GM23338 (cell line): ENCODE results near the gene NEU4. TPM values are rescaled to one million over a fixed set of nuclear protein-coding genes. Genes with fewer than 3 reads are reported as not detected.

Source experiments
- ATAC-seq: fragments of 200-7000 bp; cut with Tn5 transposase; 3 replicates; pipeline ENCODE4 v1.9.1; 2020
- DNase-seq: peaks from one replicate; pipeline ENCODE4 v3.0.0-alpha.2; 2015; ENCODE audit warnings: low spot score
- H2AFZ ChIP-seq: fragments of 200-600 bp; sonication (generic); 2 replicates; pipeline ENCODE4 v1.8.0; 2016; ENCODE audit warnings: antibody characterized with exemption, mild to moderate bottlenecking, moderate library complexity
- H3F3A ChIP-seq: fragments of 200-600 bp; sonication (generic); replicated peaks from 2 replicates; pipeline ENCODE4 v1.8.0; 2017; ENCODE audit warnings: antibody characterized with exemption, mixed run types, low read depth
- H3K27ac ChIP-seq: fragments of 200-600 bp; sonication (generic); 2 replicates; pipeline ENCODE4 v1.6.1; 2016; ENCODE audit warnings: low read depth
- H3K27me3 ChIP-seq: fragments of 200-600 bp; sonication (generic); 2 replicates; pipeline ENCODE4 v1.8.0; 2016; ENCODE audit warnings: mild to moderate bottlenecking, mixed run types, moderate library complexity; ENCODE audit not compliant: insufficient read depth
- H3K36me3 ChIP-seq: fragments of 200-600 bp; sonication (generic); 2 replicates; pipeline ENCODE4 v1.8.0; 2016; ENCODE audit warnings: mild to moderate bottlenecking; ENCODE audit not compliant: insufficient read depth
- H3K4me1 ChIP-seq: fragments of 200-600 bp; sonication (generic); 2 replicates; pipeline ENCODE4 v1.8.0; 2016; ENCODE audit warnings: mild to moderate bottlenecking, moderate library complexity; ENCODE audit not compliant: insufficient read depth
- H3K4me2 ChIP-seq: fragments of 200-600 bp; sonication (generic); 2 replicates; pipeline ENCODE4 v1.7.1; 2017; ENCODE audit warnings: mixed run types
- H3K4me3 ChIP-seq: fragments of 200-600 bp; sonication (generic); 2 replicates; pipeline ENCODE4 v1.6.1; 2016; ENCODE audit warnings: mixed run types
- H3K79me2 ChIP-seq: fragments of 200-600 bp; sonication (generic); replicated peaks from 2 replicates; pipeline ENCODE4 v1.8.0; 2017; ENCODE audit warnings: mild to moderate bottlenecking; ENCODE audit not compliant: insufficient read depth
- H3K9me2 ChIP-seq: fragments of 200-600 bp; sonication (generic); 2 replicates; pipeline ENCODE4 v1.8.0; 2017; ENCODE audit not compliant: insufficient read depth
- H4K20me1 ChIP-seq: fragments of 200-600 bp; sonication (generic); replicated peaks from 2 replicates; pipeline ENCODE4 v1.8.0; 2017; ENCODE audit warnings: mild to moderate bottlenecking; ENCODE audit not compliant: insufficient read depth
- H3K27ac Mint-ChIP-seq: 2 replicates; pipeline ENCODE4 v1.8.0; 2020; ENCODE audit warnings: inconsistent platforms, mild to moderate bottlenecking, moderate library complexity, mixed read lengths
- H3K27me3 Mint-ChIP-seq: 3 replicates; pipeline ENCODE4 v1.8.0; 2022; ENCODE audit warnings: low read depth, mild to moderate bottlenecking, moderate library complexity, mixed read lengths, inconsistent platforms; ENCODE audit not compliant: insufficient read depth, poor library complexity
- H3K36me3 Mint-ChIP-seq: 3 replicates; pipeline ENCODE4 v1.8.0; 2021; ENCODE audit warnings: low read depth, mild to moderate bottlenecking, inconsistent platforms, moderate library complexity, mixed read lengths
- H3K4me1 Mint-ChIP-seq: 3 replicates; pipeline ENCODE4 v1.8.0; 2020; ENCODE audit warnings: mild to moderate bottlenecking, inconsistent platforms, mixed read lengths
- H3K4me3 Mint-ChIP-seq: 3 replicates; pipeline ENCODE4 v1.8.0; 2021; ENCODE audit warnings: moderate library complexity, mild to moderate bottlenecking, inconsistent platforms, mixed read lengths
- H3K9me3 Mint-ChIP-seq: 3 replicates; pipeline ENCODE4 v1.8.0; 2020; ENCODE audit warnings: moderate library complexity, mild to moderate bottlenecking, inconsistent platforms, mixed read lengths
- CREB1 ChIP-seq: fragments of 250-450 bp; sonication (Bioruptor Pico); IDR thresholded peaks from 2 replicates; pipeline ENCODE4 v1.5.0; 2020; ENCODE audit warnings: low read depth, mild to moderate bottlenecking, moderate library complexity
- EZH2phosphoT487 ChIP-seq: fragments of 200-600 bp; sonication (generic); IDR thresholded peaks from one replicate; pipeline ENCODE4 v1.8.1; 2018; ENCODE audit warnings: antibody characterized with exemption; ENCODE audit not compliant: unreplicated experiment
- NANOG ChIP-seq: IDR thresholded peaks from 2 replicates; pipeline ENCODE4 v1.6.1; 2016; ENCODE audit warnings: antibody characterized with exemption, borderline replicate concordance
- STAT1 ChIP-seq: IDR thresholded peaks from one replicate; pipeline ENCODE4 v1.6.1; 2016; ENCODE audit warnings: antibody characterized with exemption; ENCODE audit not compliant: unreplicated experiment
- ZNF114 ChIP-seq: fragments of 250-450 bp; sonication (Bioruptor Pico); IDR thresholded peaks from 2 replicates; pipeline ENCODE4 v1.5.0; 2020; ENCODE audit warnings: mild to moderate bottlenecking, moderate library complexity
- polyA plus RNA-seq: library from polyadenylated mRNA; unstranded; fragments of >200 nt; fragmentation: Nextera tagmentation; extraction: Ambion mirVana; gene quantifications from 2 replicates; pipeline ENCODE4 v1.2.1, GENCODE V29; 2016
- total RNA-seq: library from RNA; depleted of rRNA; stranded (reverse); fragments of >200 nt; shearing (Covaris generic); gene quantifications from 2 replicates; pipeline ENCODE4 v1.2.3, GENCODE V29; 2014
- TF ChIP-seq, protein P1 (sequence below): IDR thresholded peaks from 2 replicates; pipeline ENCODE4 v1.6.1; 2016; ENCODE audit warnings: antibody characterized with exemption
- TF ChIP-seq, protein P2 (sequence below): fragments of 250-450 bp; sonication (Bioruptor Pico); IDR thresholded peaks from 2 replicates; pipeline ENCODE4 v1.5.0; 2020; ENCODE audit warnings: mild to moderate bottlenecking, moderate library complexity
- TF ChIP-seq, protein P3 (sequence below), 2 experiments: fragments of 200-600 bp in 1 of 2; sonication (generic) in 1 of 2; conservative IDR thresholded peaks; 2 replicates each; pipeline versions ENCODE4 v1.5.1 to v1.6.1; 2016 to 2017; ENCODE audit warnings: antibody characterized with exemption in 2 of 2, low read depth in 2 of 2, mild to moderate bottlenecking in 2 of 2, moderate library complexity in 1 of 2

NEU4 gene
- total and polyA plus RNA-seq, 2 experiments from 2014 or later: 0.29 to 1.2 TPM

DNA sequence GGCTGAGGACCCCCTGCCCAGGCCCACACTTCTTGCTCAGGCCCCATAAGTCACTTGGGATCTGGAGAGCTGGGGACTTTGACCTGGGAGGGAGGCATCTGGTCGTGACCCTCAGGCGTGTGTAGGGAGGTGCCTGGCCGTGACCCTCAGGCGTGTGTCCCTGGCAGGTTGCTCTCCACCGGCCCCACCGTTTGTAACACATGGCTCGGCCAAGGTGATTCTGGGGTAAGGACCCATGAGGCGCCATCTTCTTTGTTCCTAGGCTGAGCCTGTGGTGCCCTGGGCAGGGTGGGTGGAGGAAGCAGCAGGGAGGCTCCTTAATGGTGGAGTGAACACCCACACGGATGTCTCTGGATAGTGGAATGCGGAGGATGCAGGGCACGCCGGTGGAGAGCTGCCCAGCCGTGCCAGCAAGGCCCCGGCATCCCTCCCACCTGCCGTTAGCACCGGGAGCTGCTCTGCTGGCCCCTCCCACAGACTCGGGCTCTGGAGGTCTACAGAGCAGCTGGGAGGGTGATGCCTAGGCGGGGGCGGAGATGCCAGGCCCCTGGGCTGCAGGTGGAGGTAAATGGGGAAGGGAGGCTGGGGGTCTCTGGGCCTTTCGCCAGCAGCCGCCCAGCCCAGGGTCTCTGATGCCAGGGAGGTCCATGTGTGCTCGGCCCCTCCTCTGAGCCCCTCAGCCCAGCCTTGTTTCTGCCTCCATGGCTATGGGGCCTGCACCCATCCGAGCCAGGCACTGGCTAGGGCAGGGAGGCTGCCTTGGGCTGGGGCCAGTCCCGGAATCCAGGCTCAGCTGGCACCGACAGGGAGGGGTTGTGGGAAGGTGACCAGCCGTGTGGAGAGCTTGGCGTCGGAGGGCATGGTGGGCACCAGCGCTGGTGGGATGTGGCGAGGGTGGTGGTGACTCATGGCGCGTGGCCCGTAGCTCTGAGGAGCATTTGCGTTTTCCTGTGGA is 33.5 kb upstream of the NEU4 start:
- ATAC-seq (no peak), DNase-seq (no peak)
- TF ChIP-seq, protein P1, sequence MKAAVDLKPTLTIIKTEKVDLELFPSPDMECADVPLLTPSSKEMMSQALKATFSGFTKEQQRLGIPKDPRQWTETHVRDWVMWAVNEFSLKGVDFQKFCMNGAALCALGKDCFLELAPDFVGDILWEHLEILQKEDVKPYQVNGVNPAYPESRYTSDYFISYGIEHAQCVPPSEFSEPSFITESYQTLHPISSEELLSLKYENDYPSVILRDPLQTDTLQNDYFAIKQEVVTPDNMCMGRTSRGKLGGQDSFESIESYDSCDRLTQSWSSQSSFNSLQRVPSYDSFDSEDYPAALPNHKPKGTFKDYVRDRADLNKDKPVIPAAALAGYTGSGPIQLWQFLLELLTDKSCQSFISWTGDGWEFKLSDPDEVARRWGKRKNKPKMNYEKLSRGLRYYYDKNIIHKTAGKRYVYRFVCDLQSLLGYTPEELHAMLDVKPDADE: no peak
- no peaks in the 10 kb centered on the region for H3K79me2 ChIP-seq
- H3K4me3 ChIP-seq: no peak overlapping the region
- no peak overlapping the region for H2AFZ ChIP-seq
- peaks cover 6% of the 10 kb centered on the region for H3K36me3 Mint-ChIP-seq
- peaks cover 12% of the 10 kb centered on the region for H3K27me3 Mint-ChIP-seq
- H3K36me3 ChIP-seq: no peaks in the 10 kb centered on the region
- no peaks in the 10 kb centered on the region for H3K27me3 ChIP-seq
- H3K9me3 Mint-ChIP-seq: peaks cover 20% of the 10 kb centered on the region; the same call in 2 of the 3 replicates
- no peaks in the 10 kb centered on the region for H4K20me1 ChIP-seq
- H3K4me1 Mint-ChIP-seq: peaks cover 28% of the 10 kb centered on the region
- no peaks in the 10 kb centered on the region for H3F3A ChIP-seq
- H3K4me2 ChIP-seq: no peak overlapping the region
- no peak overlapping the region for H3K4me3 Mint-ChIP-seq
- peaks cover 6% of the 10 kb centered on the region; the same call in 1 of the 2 replicates for H3K4me1 ChIP-seq
- no peaks in the 10 kb centered on the region for H3K9me2 ChIP-seq
- H3K27ac Mint-ChIP-seq: no peak overlapping the region
- no peak overlapping the region for H3K27ac ChIP-seq

DNA sequence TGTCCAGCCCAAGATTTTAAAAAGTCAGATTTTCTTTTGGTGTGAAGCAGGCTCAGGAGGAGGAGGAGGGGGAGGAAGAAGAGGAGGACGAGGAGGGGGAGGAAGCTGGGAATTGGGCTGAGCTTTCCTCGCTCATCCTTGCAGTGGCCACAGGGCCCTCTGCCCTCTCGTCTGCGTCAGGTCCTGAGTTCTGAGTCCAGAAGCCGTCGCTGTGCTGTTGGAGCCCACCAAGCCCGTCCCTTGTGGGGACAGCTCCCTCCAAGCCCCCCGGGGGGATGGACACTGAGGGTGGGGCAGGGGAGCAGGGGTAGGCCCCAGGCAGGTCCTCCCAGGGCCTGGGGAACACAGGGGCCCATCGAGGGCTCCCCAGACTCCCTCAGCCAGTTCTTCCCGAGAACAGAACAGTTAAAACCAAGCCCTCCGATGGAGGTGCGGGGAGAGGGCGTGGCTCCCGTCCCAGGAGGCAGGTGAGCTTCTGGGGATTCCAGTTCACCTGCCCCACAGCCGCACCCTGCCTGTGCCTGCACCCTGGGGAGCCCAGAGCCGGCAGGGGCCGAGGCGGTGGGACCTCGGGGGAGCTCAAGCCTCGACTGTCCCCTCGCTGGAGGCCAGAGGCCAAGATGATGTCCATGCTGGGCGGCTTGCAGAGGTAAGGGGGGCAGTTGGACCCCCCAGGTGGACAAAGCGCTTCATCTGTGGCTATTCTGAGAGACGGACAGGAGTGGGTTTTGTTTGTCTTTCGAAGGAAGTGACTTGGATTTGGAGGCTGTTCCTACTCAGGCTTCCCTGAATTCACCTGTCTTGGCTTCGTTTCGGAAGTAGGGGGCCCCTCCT is 32.4 kb upstream of the NEU4 start, which contains the start of gene GAL3ST2:
Gene GAL3ST2 (plus strand): TSS at position 487 of the 834 bp plus-strand sequence. CDS start 134 bp downstream, at position 621.
- Mint-ChIP-seq H3K9me3 (peaks cover 29% of the 10 kb centered on the region), H3K36me3 (peaks cover 12% of the 10 kb centered on the region), H3K27me3 (peaks cover 12% of the 10 kb centered on the region), H3K4me3 (no peak within 1 kb of the TSS), H3K27ac (no peak within 1 kb of the TSS), H3K4me1 (peaks cover 24% of the 10 kb centered on the region)
- H3K4me3 ChIP-seq: no peak within 1 kb of the TSS
- no peaks in the 10 kb centered on the region for H4K20me1 ChIP-seq
- no peak within 1 kb of the TSS for H3K4me2 ChIP-seq
- no peak within 1 kb of the TSS for H2AFZ ChIP-seq
- H3K79me2 ChIP-seq: no peaks in the 10 kb centered on the region
- H3K36me3 ChIP-seq: peaks cover 7% of the 10 kb centered on the region; the same call in 1 of the 2 replicates
- no peaks in the 10 kb centered on the region for H3K27me3 ChIP-seq
- no peaks in the 10 kb centered on the region for H3F3A ChIP-seq
- ATAC-seq: no peak
- H3K27ac ChIP-seq: no peak within 1 kb of the TSS
- H3K9me2 ChIP-seq: no peaks in the 10 kb centered on the region
- peaks cover 6% of the 10 kb centered on the region; the same call in 1 of the 2 replicates for H3K4me1 ChIP-seq
- no peak for DNase-seq
- TF ChIP-seq, protein P2, sequence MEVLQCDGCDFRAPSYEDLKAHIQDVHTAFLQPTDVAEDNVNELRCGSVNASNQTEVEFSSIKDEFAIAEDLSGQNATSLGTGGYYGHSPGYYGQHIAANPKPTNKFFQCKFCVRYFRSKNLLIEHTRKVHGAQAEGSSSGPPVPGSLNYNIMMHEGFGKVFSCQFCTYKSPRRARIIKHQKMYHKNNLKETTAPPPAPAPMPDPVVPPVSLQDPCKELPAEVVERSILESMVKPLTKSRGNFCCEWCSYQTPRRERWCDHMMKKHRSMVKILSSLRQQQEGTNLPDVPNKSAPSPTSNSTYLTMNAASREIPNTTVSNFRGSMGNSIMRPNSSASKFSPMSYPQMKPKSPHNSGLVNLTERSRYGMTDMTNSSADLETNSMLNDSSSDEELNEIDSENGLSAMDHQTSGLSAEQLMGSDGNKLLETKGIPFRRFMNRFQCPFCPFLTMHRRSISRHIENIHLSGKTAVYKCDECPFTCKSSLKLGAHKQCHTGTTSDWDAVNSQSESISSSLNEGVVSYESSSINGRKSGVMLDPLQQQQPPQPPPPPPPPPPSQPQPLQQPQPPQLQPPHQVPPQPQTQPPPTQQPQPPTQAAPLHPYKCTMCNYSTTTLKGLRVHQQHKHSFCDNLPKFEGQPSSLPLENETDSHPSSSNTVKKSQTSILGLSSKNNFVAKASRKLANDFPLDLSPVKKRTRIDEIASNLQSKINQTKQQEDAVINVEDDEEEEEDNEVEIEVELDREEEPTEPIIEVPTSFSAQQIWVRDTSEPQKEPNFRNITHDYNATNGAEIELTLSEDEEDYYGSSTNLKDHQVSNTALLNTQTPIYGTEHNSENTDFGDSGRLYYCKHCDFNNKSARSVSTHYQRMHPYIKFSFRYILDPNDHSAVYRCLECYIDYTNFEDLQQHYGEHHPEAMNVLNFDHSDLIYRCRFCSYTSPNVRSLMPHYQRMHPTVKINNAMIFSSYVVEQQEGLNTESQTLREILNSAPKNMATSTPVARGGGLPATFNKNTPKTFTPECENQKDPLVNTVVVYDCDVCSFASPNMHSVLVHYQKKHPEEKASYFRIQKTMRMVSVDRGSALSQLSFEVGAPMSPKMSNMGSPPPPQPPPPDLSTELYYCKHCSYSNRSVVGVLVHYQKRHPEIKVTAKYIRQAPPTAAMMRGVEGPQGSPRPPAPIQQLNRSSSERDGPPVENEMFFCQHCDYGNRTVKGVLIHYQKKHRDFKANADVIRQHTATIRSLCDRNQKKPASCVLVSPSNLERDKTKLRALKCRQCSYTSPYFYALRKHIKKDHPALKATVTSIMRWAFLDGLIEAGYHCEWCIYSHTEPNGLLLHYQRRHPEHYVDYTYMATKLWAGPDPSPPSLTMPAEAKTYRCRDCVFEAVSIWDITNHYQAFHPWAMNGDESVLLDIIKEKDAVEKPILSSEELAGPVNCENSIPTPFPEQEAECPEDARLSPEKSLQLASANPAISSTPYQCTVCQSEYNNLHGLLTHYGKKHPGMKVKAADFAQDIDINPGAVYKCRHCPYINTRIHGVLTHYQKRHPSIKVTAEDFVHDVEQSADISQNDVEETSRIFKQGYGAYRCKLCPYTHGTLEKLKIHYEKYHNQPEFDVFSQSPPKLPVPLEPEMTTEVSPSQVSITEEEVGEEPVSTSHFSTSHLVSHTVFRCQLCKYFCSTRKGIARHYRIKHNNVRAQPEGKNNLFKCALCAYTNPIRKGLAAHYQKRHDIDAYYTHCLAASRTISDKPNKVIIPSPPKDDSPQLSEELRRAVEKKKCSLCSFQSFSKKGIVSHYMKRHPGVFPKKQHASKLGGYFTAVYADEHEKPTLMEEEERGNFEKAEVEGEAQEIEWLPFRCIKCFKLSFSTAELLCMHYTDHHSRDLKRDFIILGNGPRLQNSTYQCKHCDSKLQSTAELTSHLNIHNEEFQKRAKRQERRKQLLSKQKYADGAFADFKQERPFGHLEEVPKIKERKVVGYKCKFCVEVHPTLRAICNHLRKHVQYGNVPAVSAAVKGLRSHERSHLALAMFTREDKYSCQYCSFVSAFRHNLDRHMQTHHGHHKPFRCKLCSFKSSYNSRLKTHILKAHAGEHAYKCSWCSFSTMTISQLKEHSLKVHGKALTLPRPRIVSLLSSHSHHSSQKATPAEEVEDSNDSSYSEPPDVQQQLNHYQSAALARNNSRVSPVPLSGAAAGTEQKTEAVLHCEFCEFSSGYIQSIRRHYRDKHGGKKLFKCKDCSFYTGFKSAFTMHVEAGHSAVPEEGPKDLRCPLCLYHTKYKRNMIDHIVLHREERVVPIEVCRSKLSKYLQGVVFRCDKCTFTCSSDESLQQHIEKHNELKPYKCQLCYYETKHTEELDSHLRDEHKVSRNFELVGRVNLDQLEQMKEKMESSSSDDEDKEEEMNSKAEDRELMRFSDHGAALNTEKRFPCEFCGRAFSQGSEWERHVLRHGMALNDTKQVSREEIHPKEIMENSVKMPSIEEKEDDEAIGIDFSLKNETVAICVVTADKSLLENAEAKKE (CRISPR knock-in tag): no peak
- no peak for TF ChIP-seq EZH2phosphoT487
- no peak for TF ChIP-seq NANOG
- no peak for TF ChIP-seq ZNF114 (CRISPR knock-in tag)
- TF ChIP-seq, protein P1: no peak
- TF ChIP-seq CREB1 (CRISPR knock-in tag): no peak
- no peak for TF ChIP-seq STAT1
- TF ChIP-seq, protein P3, sequence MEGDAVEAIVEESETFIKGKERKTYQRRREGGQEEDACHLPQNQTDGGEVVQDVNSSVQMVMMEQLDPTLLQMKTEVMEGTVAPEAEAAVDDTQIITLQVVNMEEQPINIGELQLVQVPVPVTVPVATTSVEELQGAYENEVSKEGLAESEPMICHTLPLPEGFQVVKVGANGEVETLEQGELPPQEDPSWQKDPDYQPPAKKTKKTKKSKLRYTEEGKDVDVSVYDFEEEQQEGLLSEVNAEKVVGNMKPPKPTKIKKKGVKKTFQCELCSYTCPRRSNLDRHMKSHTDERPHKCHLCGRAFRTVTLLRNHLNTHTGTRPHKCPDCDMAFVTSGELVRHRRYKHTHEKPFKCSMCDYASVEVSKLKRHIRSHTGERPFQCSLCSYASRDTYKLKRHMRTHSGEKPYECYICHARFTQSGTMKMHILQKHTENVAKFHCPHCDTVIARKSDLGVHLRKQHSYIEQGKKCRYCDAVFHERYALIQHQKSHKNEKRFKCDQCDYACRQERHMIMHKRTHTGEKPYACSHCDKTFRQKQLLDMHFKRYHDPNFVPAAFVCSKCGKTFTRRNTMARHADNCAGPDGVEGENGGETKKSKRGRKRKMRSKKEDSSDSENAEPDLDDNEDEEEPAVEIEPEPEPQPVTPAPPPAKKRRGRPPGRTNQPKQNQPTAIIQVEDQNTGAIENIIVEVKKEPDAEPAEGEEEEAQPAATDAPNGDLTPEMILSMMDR (conservative IDR thresholded peaks at IDR 0.05; ENCODE audit: low read depth in 2 of 2): no peak
